GM18526 (cell line): ENCODE results near the gene RABGAP1L.

ENCODE experiments used
- POLR2A ChIP-seq: IDR thresholded peaks from 3 replicates; pipeline ENCODE4 v1.6.1; 2011; ENCODE audit not compliant: insufficient read length; ENCODE audit errors: extremely low read depth

The RABGAP1L gene

GRCh38 chr1:174666248-174666647, 506.9 kb downstream of the RABGAP1L start:
- TF ChIP-seq POLR2A: no peak

GRCh38 chr1:174671826-174672225, 512.5 kb downstream of the RABGAP1L start:
- TF ChIP-seq POLR2A: no peak

GRCh38 chr1:174676856-174677255, 517.5 kb downstream of the RABGAP1L start:
- TF ChIP-seq POLR2A: no peak

- TF ChIP-seq POLR2A: no peak
Observed at GRCh38 chr1:174678657-174679056, 519.3 kb downstream of the RABGAP1L start.

- no peak for TF ChIP-seq POLR2A
Observed at GRCh38 chr1:174680101-174680500, 520.8 kb downstream of the RABGAP1L start.

GRCh38 chr1:174682419-174683008, 523.2 kb downstream of the RABGAP1L start:
- TF ChIP-seq POLR2A: no peak

- TF ChIP-seq POLR2A: no peak
Observed at GRCh38 chr1:174686213-174686612, 526.9 kb downstream of the RABGAP1L start.

- no peak for TF ChIP-seq POLR2A
Observed at GRCh38 chr1:174689524-174689923, 530.2 kb downstream of the RABGAP1L start.

- TF ChIP-seq POLR2A: no peak
Observed at GRCh38 chr1:174690266-174690665, 530.9 kb downstream of the RABGAP1L start.

- no peak for TF ChIP-seq POLR2A
Observed at GRCh38 chr1:174692313-174692712, 533.0 kb downstream of the RABGAP1L start.

GRCh38 chr1:174693085-174693484, 533.8 kb downstream of the RABGAP1L start:
- no peak for TF ChIP-seq POLR2A

GRCh38 chr1:174696026-174696821, 536.9 kb downstream of the RABGAP1L start:
- TF ChIP-seq POLR2A: no peak

- TF ChIP-seq POLR2A: no peak
Observed at GRCh38 chr1:174700314-174700713, 541.0 kb downstream of the RABGAP1L start.

- no peak for TF ChIP-seq POLR2A
Observed at GRCh38 chr1:174700775-174701174, 541.5 kb downstream of the RABGAP1L start.

- TF ChIP-seq POLR2A: no peak
Observed at GRCh38 chr1:174701565-174701964, 542.2 kb downstream of the RABGAP1L start.

GRCh38 chr1:174702011-174702410, 542.7 kb downstream of the RABGAP1L start:
- TF ChIP-seq POLR2A: no peak

GRCh38 chr1:174703309-174703708, 544.0 kb downstream of the RABGAP1L start:
- no peak for TF ChIP-seq POLR2A
